ENCODE results near the gene TNNI2. TPM values are rescaled to one million over a fixed set of nuclear protein-coding genes. Genes with fewer than 3 reads are reported as not detected.
A peak's percentile ranks its signal among the peaks of the same experiment; 100 is the strongest.

TNNI2 gene
- total and polyA plus RNA-seq, 2 donors (not counting 3 experiments of a cell fraction or from before 2014, with no cell fraction given) = not detected

- Histone ChIP-seq H2AFZ (ENCODE audit: low read depth, low read length) (peak overlapping the region; percentile 35), H3K9ac (replicated peaks; ENCODE audit: extremely low read depth, insufficient read depth, low read length) (no peak overlapping the region), H3K4me1 (ENCODE audit: control insufficient read depth, extremely low read depth, insufficient read depth, low read length) (no peaks in the 10 kb centered on the region), H3K9me1 (replicated peaks; ENCODE audit: control insufficient read depth, extremely low read depth, insufficient read depth, low read length) (no peaks in the 10 kb centered on the region), H4K20me1 (replicated peaks; ENCODE audit: control insufficient read depth, extremely low read depth, insufficient read depth, low read length) (no peaks in the 10 kb centered on the region), H3K4me3 (replicated peaks in 1 of 3; ENCODE audit: insufficient read depth in 1 of 3, low read depth in 1 of 3, low read length in 3 of 3) (no peak overlapping the region), H3K4me2 (ENCODE audit: insufficient read depth, low read length) (no peak overlapping the region), H3K36me3 (ENCODE audit: control insufficient read depth in 2 of 2, extremely low read depth in 1 of 2, insufficient read depth in 2 of 2, low read length in 2 of 2) (no peaks in the 10 kb centered on the region), H3K79me2 (ENCODE audit: control insufficient read depth, insufficient read depth, low read length) (no peaks in the 10 kb centered on the region), H3K27me3 (ENCODE audit: control insufficient read depth in 2 of 2, insufficient read depth in 2 of 2, low read length in 2 of 2) (no peaks in the 10 kb centered on the region), H3K9me3 (replicated peaks; ENCODE audit: control insufficient read depth, insufficient read depth, low read length) (no peaks in the 10 kb centered on the region), H3K27ac (ENCODE audit: insufficient read depth, low read depth, low read length) (no peak overlapping the region)
- ChIA-PET CTCF (interaction anchor here (1.1 to 3.7 kb wide), 6 partner anchors 66 to 272 kb away, joined by 3 to 262 read pairs (median 28); partner anchors contain the start of gene MRPL23), POLR2A (no interaction called here)
- intact Hi-C loops (cut with micrococcal nuclease) = no loop called here
- BruUV-seq (replicated peaks) = no TSS peak
- no peak for TF ChIP-seq MAX (IDR thresholded peaks at IDR 0.05; ENCODE audit: insufficient read depth, insufficient read length)
- no peak for TF ChIP-seq POLR2AphosphoS5 (IDR thresholded peaks at IDR 0.05; ENCODE audit: insufficient read depth, low read depth, low read length)
- TF ChIP-seq CTCF (IDR thresholded peaks at IDR 0.05; ENCODE audit: extremely low read depth in 1 of 2, insufficient read depth in 1 of 2, low read depth in 1 of 2, low read length in 2 of 2) = no peak
- TF ChIP-seq JUN (IDR thresholded peaks at IDR 0.05; ENCODE audit: borderline replicate concordance, insufficient read depth, insufficient read length, low read depth) = no peak
- no peak for TF ChIP-seq MYC (IDR thresholded peaks at IDR 0.05; ENCODE audit: low read depth, low read length)
- no peak for TF ChIP-seq FOS (IDR thresholded peaks at IDR 0.05; ENCODE audit: borderline replicate concordance, insufficient read depth, low read length)
- TF ChIP-seq POLR2A (IDR thresholded peaks at IDR 0.05; ENCODE audit: low read depth, low read length) = no peak
- no peak for TF ChIP-seq EZH2 (IDR thresholded peaks at IDR 0.05; ENCODE audit: borderline replicate concordance, low read depth, low read length, severe bottlenecking)
- no peak for TF ChIP-seq GATA2 (IDR thresholded peaks at IDR 0.05; ENCODE audit: insufficient read depth, insufficient read length, low read depth, low read length)
- DNase-seq (ENCODE audit: low read depth, low spot score) (no peak), FAIRE-seq (no peak)
- dilution Hi-C loops (cut with MboI; ENCODE audit: extremely low pct_ligation_motif_present, low sequenced_read_pairs) = no loop called here
These were observed 42.1 kb downstream of the TNNI2 start for GRCh38 chr11:1880746-1881441.
